Measurements from ENCODE around the gene SLC17A5.
"Not testable (repeated sequence)": the region's sequence is repeated elsewhere in the genome, so short reads cannot be mapped to it uniquely, and the experiment has no call there.

SLC17A5 gene

DNA sequence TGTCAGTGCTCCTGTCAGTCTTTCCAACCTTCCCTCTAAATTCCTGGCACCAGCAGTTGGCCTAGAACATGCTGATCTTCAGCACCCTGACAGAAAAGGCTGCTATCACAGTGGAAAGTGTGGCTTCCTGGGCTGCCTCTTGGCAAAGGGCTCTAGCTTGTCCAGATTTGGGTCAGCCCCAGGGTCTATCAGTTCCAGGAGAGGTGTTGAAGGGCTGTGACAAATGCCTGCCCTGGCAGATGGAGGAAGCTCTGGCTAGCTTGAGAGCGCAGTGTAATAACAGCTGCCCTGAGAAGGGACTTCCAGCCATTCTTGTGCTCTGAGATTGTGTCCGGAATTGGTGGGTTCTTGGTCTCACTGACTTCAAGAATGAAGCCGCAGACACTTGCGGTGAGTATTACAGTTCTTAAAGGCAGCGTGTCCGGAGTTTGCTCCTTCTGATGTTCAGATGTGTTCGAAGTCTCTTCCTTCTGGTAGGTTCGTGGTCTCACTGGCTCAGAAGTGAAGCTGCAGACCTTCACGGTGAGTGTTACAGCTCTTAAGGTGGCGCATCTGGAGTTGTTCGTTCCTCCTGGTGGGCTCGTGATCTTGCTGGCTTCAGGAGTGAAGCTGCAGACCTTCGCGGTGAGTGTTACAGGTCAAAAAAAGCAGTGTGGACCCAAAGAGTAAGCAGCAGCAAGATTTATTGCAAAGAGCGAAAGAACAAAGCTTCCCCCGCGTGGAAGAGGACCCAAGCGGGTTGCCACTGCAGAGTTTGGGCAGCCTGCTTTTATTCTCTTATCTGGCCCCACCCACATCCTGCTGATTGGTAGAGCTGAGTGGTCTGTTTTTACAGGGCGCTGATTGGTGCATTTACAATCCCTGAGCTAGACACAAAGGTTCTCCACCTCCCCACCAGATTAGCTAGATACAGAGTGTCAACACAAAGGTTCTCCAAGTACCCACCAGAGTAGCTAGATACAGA is 82.3 kb downstream of the SLC17A5 start:
- H3K27ac ChIP-seq (ENCODE audit: low read depth, low read length); H3K18ac ChIP-seq (ENCODE audit: low read length); H3K36me3 ChIP-seq (ENCODE audit: control insufficient read depth in 1 of 2, insufficient read depth in 2 of 2, low read length in 2 of 2); H3K9me3 ChIP-seq (ENCODE audit: insufficient read depth, low read depth, low read length); H4K8ac ChIP-seq (ENCODE audit: low read depth, low read length); H3K23ac ChIP-seq (ENCODE audit: low read length); H3K79me2 ChIP-seq (ENCODE audit: control insufficient read depth, insufficient read depth, low read length, poor library complexity); H3K4ac ChIP-seq (ENCODE audit: low read depth, low read length); DNase-seq; H3K27me3 ChIP-seq (ENCODE audit: insufficient read depth, low read length); H3K4me2 ChIP-seq (ENCODE audit: low read length); H2BK5ac ChIP-seq (ENCODE audit: low read depth, low read length, poor library complexity); H3K14ac ChIP-seq (ENCODE audit: low read length); H2AK5ac ChIP-seq (ENCODE audit: low read length); H2BK12ac ChIP-seq (ENCODE audit: low read length); H3K9ac ChIP-seq (ENCODE audit: low read length); H4K91ac ChIP-seq (ENCODE audit: low read depth, low read length); H3K79me1 ChIP-seq (ENCODE audit: low read length); H4K12ac ChIP-seq (ENCODE audit: low read depth, low read length); H2AFZ ChIP-seq (ENCODE audit: insufficient read depth, low read length, poor library complexity); H3K4me3 ChIP-seq (ENCODE audit: low read depth, low read length); H3K4me1 ChIP-seq (ENCODE audit: control insufficient read depth in 1 of 2, insufficient read depth in 2 of 2, low read length in 2 of 2): not testable (repeated sequence)
- peak overlapping the region; percentile 8 for H2BK120ac ChIP-seq (ENCODE audit: insufficient read depth, low read length, poor library complexity)
- no CpG with 5 or more reads among the region's 19 CpGs for WGBS (ENCODE audit: extremely low coverage, insufficient coverage, insufficient read length)

DNA sequence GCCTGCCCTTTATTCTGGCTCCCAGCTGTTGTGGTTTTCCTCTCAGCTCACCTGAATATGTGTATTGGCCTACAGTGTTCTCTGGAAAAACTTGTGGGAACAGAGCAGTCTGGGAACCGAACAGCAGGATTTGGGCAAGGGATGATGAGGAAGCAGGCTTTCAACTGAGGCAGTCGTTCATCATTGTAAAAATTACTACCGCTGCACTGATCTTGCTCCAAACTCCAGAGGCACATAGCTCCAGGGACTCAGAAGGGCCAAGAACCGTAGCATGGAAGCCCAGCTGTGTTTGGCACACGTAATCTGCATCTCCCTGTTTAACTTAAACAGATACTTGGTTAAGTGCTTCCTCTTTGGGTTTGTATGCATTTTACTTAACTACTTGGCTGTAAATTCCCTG is 84.7 kb downstream of the SLC17A5 start:
- Histone ChIP-seq H3K4me3 (ENCODE audit: low read depth, low read length) (no peak overlapping the region), H3K79me2 (ENCODE audit: control insufficient read depth, insufficient read depth, low read length, poor library complexity) (peaks cover 2% of the 10 kb centered on the region), H2BK12ac (ENCODE audit: low read length) (peak overlapping the region; percentile 2), H2BK120ac (ENCODE audit: insufficient read depth, low read length, poor library complexity) (no peak overlapping the region), H2AK5ac (ENCODE audit: low read length) (no peak overlapping the region), H3K36me3 (ENCODE audit: control insufficient read depth in 1 of 2, insufficient read depth in 2 of 2, low read length in 2 of 2) (no peaks in the 10 kb centered on the region), H3K4ac (ENCODE audit: low read depth, low read length) (no peak overlapping the region), H3K4me1 (ENCODE audit: control insufficient read depth in 1 of 2, insufficient read depth in 2 of 2, low read length in 2 of 2) (peaks cover 14 to 20% of the 10 kb centered on the region in 2 experiments), H3K9me3 (ENCODE audit: insufficient read depth, low read depth, low read length) (no peaks in the 10 kb centered on the region), H3K18ac (ENCODE audit: low read length) (no peak overlapping the region), H3K79me1 (ENCODE audit: low read length) (peaks cover 18% of the 10 kb centered on the region), H3K14ac (ENCODE audit: low read length) (no peak overlapping the region), H4K8ac (ENCODE audit: low read depth, low read length) (no peak overlapping the region), H3K27ac (ENCODE audit: low read depth, low read length) (no peak overlapping the region), H3K23ac (ENCODE audit: low read length) (no peak overlapping the region), H3K27me3 (ENCODE audit: insufficient read depth, low read length) (no peaks in the 10 kb centered on the region), H3K4me2 (ENCODE audit: low read length) (no peak overlapping the region), H2BK5ac (ENCODE audit: low read depth, low read length, poor library complexity) (no peak overlapping the region), H4K12ac (ENCODE audit: low read depth, low read length) (no peak overlapping the region), H3K9ac (ENCODE audit: low read length) (no peak overlapping the region), H2AFZ (ENCODE audit: insufficient read depth, low read length, poor library complexity) (no peak overlapping the region), H4K91ac (ENCODE audit: low read depth, low read length) (no peak overlapping the region)
- DNase-seq: no peak
- WGBS (ENCODE audit: extremely low coverage, insufficient coverage, insufficient read length): no CpG with 5 or more reads among the region's 5 CpGs

DNA sequence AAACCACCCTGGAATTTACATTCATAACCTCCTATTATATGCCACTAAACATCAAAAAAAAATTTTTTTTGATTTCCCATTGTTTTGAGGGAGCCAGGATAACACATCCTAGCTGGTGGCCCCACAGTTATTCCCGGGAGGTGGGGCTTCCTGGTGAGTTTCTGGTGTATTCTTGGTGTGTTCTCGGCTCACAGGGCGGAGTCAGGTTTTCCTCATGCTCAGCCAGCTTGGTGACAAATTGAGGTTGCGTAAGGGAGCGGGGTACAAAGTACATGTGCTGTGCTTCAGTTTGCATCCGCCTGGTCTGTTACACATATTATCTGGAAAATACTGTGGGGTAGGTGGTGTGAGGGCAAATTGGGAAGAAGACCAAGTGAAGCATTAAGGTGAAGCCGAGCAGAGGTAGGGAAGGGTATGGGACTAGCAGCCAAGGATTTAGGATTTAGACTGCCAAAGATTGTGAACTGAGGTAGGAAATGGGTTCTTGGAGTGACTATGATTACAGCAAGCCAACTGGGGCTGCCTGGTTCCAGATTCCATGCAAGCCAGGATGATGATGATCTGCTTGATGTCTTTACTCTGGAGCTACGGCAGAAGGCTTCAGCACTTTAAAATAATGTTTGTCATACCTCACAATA is 86.7 kb downstream of the SLC17A5 start:
- Histone ChIP-seq H3K27ac (ENCODE audit: low read depth, low read length) (peak overlapping the region; percentile 57), H3K14ac (ENCODE audit: low read length) (peak overlapping the region; percentile 36), H2BK12ac (ENCODE audit: low read length) (peak overlapping the region; percentile 74), H3K4me1 (ENCODE audit: control insufficient read depth in 1 of 2, insufficient read depth in 2 of 2, low read length in 2 of 2) (peaks cover 14 to 20% of the 10 kb centered on the region in 2 experiments), H3K27me3 (ENCODE audit: insufficient read depth, low read length) (no peaks in the 10 kb centered on the region), H4K12ac (ENCODE audit: low read depth, low read length) (no peak overlapping the region), H3K4me2 (ENCODE audit: low read length) (no peak overlapping the region), H3K36me3 (ENCODE audit: control insufficient read depth in 1 of 2, insufficient read depth in 2 of 2, low read length in 2 of 2) (no peaks in the 10 kb centered on the region), H3K9ac (ENCODE audit: low read length) (no peak overlapping the region), H3K79me2 (ENCODE audit: control insufficient read depth, insufficient read depth, low read length, poor library complexity) (peaks cover 2% of the 10 kb centered on the region), H2AFZ (ENCODE audit: insufficient read depth, low read length, poor library complexity) (no peak overlapping the region), H2BK5ac (ENCODE audit: low read depth, low read length, poor library complexity) (peak overlapping the region; percentile 1), H4K91ac (ENCODE audit: low read depth, low read length) (peak overlapping the region; percentile 67), H3K9me3 (ENCODE audit: insufficient read depth, low read depth, low read length) (no peaks in the 10 kb centered on the region), H3K23ac (ENCODE audit: low read length) (no peak overlapping the region), H3K4me3 (ENCODE audit: low read depth, low read length) (no peak overlapping the region), H3K4ac (ENCODE audit: low read depth, low read length) (peak overlapping the region; percentile 50), H4K8ac (ENCODE audit: low read depth, low read length) (peak overlapping the region; percentile 8), H3K18ac (ENCODE audit: low read length) (no peak overlapping the region), H2AK5ac (ENCODE audit: low read length) (no peak overlapping the region), H2BK120ac (ENCODE audit: insufficient read depth, low read length, poor library complexity) (peak overlapping the region; percentile 62), H3K79me1 (ENCODE audit: low read length) (peaks cover 18% of the 10 kb centered on the region)
- peak; percentile 84 to 89 for DNase-seq
- no CpG with 5 or more reads among the region's 8 CpGs for WGBS (ENCODE audit: extremely low coverage, insufficient coverage, insufficient read length)

DNA sequence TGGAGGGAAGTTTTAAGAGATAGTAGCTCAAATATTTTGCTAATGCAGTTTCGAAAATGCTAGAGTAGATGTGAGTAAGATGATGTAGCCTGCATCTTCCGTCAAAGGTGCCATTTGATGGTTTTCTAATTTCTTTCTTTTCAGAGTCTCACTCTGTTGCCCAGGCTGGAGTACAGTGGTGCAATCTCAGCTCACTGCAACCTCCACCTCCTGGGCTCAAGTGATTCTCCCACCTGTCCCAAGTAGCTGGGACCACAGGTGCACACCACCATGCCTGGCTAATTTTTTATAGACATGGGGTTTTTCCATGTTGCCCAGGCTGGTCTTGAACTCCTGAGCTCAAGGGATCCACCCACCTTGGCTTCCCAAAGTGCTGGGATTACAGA is 87.3 kb downstream of the SLC17A5 start:
- Histone ChIP-seq H3K27ac (ENCODE audit: low read depth, low read length) (peak overlapping the region; percentile 94), H2BK120ac (ENCODE audit: insufficient read depth, low read length, poor library complexity) (peak overlapping the region; percentile 52), H4K91ac (ENCODE audit: low read depth, low read length) (peak overlapping the region; percentile 55), H3K4me1 (ENCODE audit: control insufficient read depth in 1 of 2, insufficient read depth in 2 of 2, low read length in 2 of 2) (peaks cover 14 to 20% of the 10 kb centered on the region in 2 experiments), H2BK5ac (ENCODE audit: low read depth, low read length, poor library complexity) (peak overlapping the region; percentile 43), H3K4me2 (ENCODE audit: low read length) (peak overlapping the region; percentile 54), H2BK12ac (ENCODE audit: low read length) (peak overlapping the region; percentile 32), H3K79me1 (ENCODE audit: low read length) (peaks cover 18% of the 10 kb centered on the region)
- not testable (repeated sequence) for H3K79me2 ChIP-seq (ENCODE audit: control insufficient read depth, insufficient read depth, low read length, poor library complexity); H3K27me3 ChIP-seq (ENCODE audit: insufficient read depth, low read length); H4K12ac ChIP-seq (ENCODE audit: low read depth, low read length); H3K18ac ChIP-seq (ENCODE audit: low read length); H3K9ac ChIP-seq (ENCODE audit: low read length); H3K4ac ChIP-seq (ENCODE audit: low read depth, low read length); DNase-seq; H3K36me3 ChIP-seq (ENCODE audit: control insufficient read depth in 1 of 2, insufficient read depth in 2 of 2, low read length in 2 of 2); H2AFZ ChIP-seq (ENCODE audit: insufficient read depth, low read length, poor library complexity); H3K23ac ChIP-seq (ENCODE audit: low read length); H3K9me3 ChIP-seq (ENCODE audit: insufficient read depth, low read depth, low read length); H3K4me3 ChIP-seq (ENCODE audit: low read depth, low read length); H4K8ac ChIP-seq (ENCODE audit: low read depth, low read length); H3K14ac ChIP-seq (ENCODE audit: low read length); H2AK5ac ChIP-seq (ENCODE audit: low read length)
- no CpG with 5 or more reads among the region's 2 CpGs for WGBS (ENCODE audit: extremely low coverage, insufficient coverage, insufficient read length)

All from trophoblast cell (in vitro differentiated cells and primary cell).